ENCODE measurements around the gene CAMK1D. TPM values are rescaled to one million over a fixed set of nuclear protein-coding genes. Genes with fewer than 3 reads are reported as not detected.

Gene CAMK1D
- total and polyA plus RNA-seq, 2 experiments from 2014 or later = 4.6 to 7.2 TPM

GRCh38 chr10:12819656-12820055 lies 470.3 kb downstream of the CAMK1D start:
- DNase-seq (ENCODE audit: low spot score) (no peak), ATAC-seq (peak; percentile 18; the same call in 2 of the 3 replicates)
- H3F3A ChIP-seq (replicated peaks; ENCODE audit: low read depth) = no peaks in the 10 kb centered on the region
- H3K4me2 ChIP-seq = no peak overlapping the region
- H3K9me3 Mint-ChIP-seq = no peaks in the 10 kb centered on the region
- TF ChIP-seq POLR2AphosphoS5 (IDR thresholded peaks at IDR 0.05; ENCODE audit: low read depth) (no peak), ETS1 (IDR thresholded peaks at IDR 0.05) (no peak), CREB1 (CRISPR knock-in tag; IDR thresholded peaks at IDR 0.05; ENCODE audit: low read depth) (no peak), ZNF331 (CRISPR knock-in tag; IDR thresholded peaks at IDR 0.05; ENCODE audit: low read depth) (no peak), NANOG (IDR thresholded peaks at IDR 0.05; ENCODE audit: borderline replicate concordance) (no peak), EZH2phosphoT487 (IDR thresholded peaks at IDR 0.05; ENCODE audit: unreplicated experiment) (no peak)
- no peak overlapping the region for H3K27ac ChIP-seq (ENCODE audit: low read depth)
- no peaks in the 10 kb centered on the region for H3K9me2 ChIP-seq (ENCODE audit: insufficient read depth)
- no peaks in the 10 kb centered on the region for H3K79me2 ChIP-seq (replicated peaks; ENCODE audit: insufficient read depth)
- no peak overlapping the region for H3K4me3 Mint-ChIP-seq
- peaks cover 9% of the 10 kb centered on the region; the same call in 2 of the 3 replicates for H3K36me3 Mint-ChIP-seq (ENCODE audit: low read depth)
- no peaks in the 10 kb centered on the region for H3K27me3 ChIP-seq (ENCODE audit: insufficient read depth)
- 0 out of 2 replicates have a peak, but pooled peaks cover 3% of the 10 kb centered on the region for H3K4me1 ChIP-seq (ENCODE audit: insufficient read depth)
- H3K27me3 Mint-ChIP-seq (ENCODE audit: insufficient read depth, low read depth, poor library complexity) = peaks cover 10% of the 10 kb centered on the region
- no peak overlapping the region for H2AFZ ChIP-seq
- H3K27ac Mint-ChIP-seq = no peak overlapping the region
- H3K4me3 ChIP-seq = no peak overlapping the region
- H3K36me3 ChIP-seq (ENCODE audit: insufficient read depth) = no peaks in the 10 kb centered on the region; the same call in 1 of the 2 replicates
- no peaks in the 10 kb centered on the region for H4K20me1 ChIP-seq (replicated peaks; ENCODE audit: insufficient read depth)
- peaks cover 10% of the 10 kb centered on the region for H3K4me1 Mint-ChIP-seq

- no peaks in the 10 kb centered on the region for H3K36me3 ChIP-seq (ENCODE audit: insufficient read depth)
- DNase-seq (ENCODE audit: low spot score) (no peak), ATAC-seq (no peak)
- H3K36me3 Mint-ChIP-seq (ENCODE audit: low read depth) = no peaks in the 10 kb centered on the region
- no peaks in the 10 kb centered on the region for H3K9me2 ChIP-seq (ENCODE audit: insufficient read depth)
- H3K79me2 ChIP-seq (replicated peaks; ENCODE audit: insufficient read depth) = no peaks in the 10 kb centered on the region
- 0 out of 2 replicates have a peak, but pooled peaks cover 2% of the 10 kb centered on the region for H3K4me1 ChIP-seq (ENCODE audit: insufficient read depth)
- H4K20me1 ChIP-seq (replicated peaks; ENCODE audit: insufficient read depth) = no peaks in the 10 kb centered on the region
- H3K27ac Mint-ChIP-seq = no peak overlapping the region; the same call in 1 of the 2 replicates
- TF ChIP-seq CREB1 (CRISPR knock-in tag; IDR thresholded peaks at IDR 0.05; ENCODE audit: low read depth) = no peak
- no peak for TF ChIP-seq ZNF462 (CRISPR knock-in tag; IDR thresholded peaks at IDR 0.05)
- no peak for TF ChIP-seq EZH2 (IDR thresholded peaks at IDR 0.05; ENCODE audit: low read depth, unreplicated experiment)
- no peak for TF ChIP-seq NANOG (IDR thresholded peaks at IDR 0.05; ENCODE audit: borderline replicate concordance)
- H3K4me3 ChIP-seq = no peak overlapping the region
- no peaks in the 10 kb centered on the region for H3K27me3 ChIP-seq (ENCODE audit: insufficient read depth)
- no peak overlapping the region for H3K4me3 Mint-ChIP-seq
- H3K27me3 Mint-ChIP-seq (ENCODE audit: insufficient read depth, low read depth, poor library complexity) = peaks cover 11% of the 10 kb centered on the region
- no peaks in the 10 kb centered on the region for H3K9me3 Mint-ChIP-seq
- H2AFZ ChIP-seq = no peak overlapping the region
- H3K27ac ChIP-seq (ENCODE audit: low read depth) = no peak overlapping the region
- peaks cover 10% of the 10 kb centered on the region for H3K4me1 Mint-ChIP-seq
- H3K4me2 ChIP-seq = no peak overlapping the region
- no peaks in the 10 kb centered on the region for H3F3A ChIP-seq (replicated peaks; ENCODE audit: low read depth)
Measured at GRCh38 chr10:12822126-12822892, 473.0 kb downstream of the CAMK1D start.
